ENCODE measurements around the gene SCD5. TPM values are rescaled to one million over a fixed set of nuclear protein-coding genes. Genes with fewer than 3 reads are reported as not detected.

The SCD5 gene
- total RNA-seq, 6 donors from 2014 or later: 17.8 to 40.3 (median 25.3) TPM

DNA sequence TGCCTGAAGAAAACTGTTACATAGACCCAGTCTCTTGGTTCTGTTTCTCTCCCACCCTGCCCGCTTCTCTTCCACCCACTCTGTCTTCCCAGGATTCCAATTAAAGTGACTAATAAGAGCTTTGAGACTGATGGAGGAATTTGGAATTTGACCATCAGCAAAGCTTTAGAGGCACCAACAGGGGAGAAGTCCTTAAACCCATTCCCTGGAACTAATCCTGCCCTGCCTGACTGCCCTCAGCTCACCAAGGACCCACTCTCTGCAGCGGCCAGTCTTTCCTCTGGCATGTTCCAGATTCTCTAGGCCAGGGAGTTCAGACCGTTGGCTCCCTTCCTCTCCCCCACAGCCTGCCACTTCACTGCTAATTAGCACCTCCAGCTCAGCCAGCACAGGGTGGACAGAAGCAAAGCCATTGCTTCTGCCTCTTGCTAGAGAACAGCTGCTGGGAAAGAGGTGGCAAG lies 23.9 kb downstream of the SCD5 start:
- Histone ChIP-seq H3K4me1 (no peaks in the 10 kb centered on the region), H3K9me3 (no peaks in the 10 kb centered on the region), H3K27me3 (no peaks in the 10 kb centered on the region), H3K27ac (no peak overlapping the region), H3K36me3 (no peaks in the 10 kb centered on the region), H3K4me3 (no peak overlapping the region)
- ATAC-seq (ENCODE audit: low FRiP score in 2 of 2): no peak
- TF ChIP-seq, protein P1, sequence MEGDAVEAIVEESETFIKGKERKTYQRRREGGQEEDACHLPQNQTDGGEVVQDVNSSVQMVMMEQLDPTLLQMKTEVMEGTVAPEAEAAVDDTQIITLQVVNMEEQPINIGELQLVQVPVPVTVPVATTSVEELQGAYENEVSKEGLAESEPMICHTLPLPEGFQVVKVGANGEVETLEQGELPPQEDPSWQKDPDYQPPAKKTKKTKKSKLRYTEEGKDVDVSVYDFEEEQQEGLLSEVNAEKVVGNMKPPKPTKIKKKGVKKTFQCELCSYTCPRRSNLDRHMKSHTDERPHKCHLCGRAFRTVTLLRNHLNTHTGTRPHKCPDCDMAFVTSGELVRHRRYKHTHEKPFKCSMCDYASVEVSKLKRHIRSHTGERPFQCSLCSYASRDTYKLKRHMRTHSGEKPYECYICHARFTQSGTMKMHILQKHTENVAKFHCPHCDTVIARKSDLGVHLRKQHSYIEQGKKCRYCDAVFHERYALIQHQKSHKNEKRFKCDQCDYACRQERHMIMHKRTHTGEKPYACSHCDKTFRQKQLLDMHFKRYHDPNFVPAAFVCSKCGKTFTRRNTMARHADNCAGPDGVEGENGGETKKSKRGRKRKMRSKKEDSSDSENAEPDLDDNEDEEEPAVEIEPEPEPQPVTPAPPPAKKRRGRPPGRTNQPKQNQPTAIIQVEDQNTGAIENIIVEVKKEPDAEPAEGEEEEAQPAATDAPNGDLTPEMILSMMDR (IDR thresholded peaks at IDR 0.05): no peak
- TF ChIP-seq POLR2A (IDR thresholded peaks at IDR 0.05): no peak
- no peak for TF ChIP-seq EP300 (IDR thresholded peaks at IDR 0.05)
- no peak for TF ChIP-seq POLR2AphosphoS5 (IDR thresholded peaks at IDR 0.05)
- DNase-seq: no peak
- WGBS, 2 donors: 37 to 58% methylated on average over 3 of the region's 3 CpGs

DNA sequence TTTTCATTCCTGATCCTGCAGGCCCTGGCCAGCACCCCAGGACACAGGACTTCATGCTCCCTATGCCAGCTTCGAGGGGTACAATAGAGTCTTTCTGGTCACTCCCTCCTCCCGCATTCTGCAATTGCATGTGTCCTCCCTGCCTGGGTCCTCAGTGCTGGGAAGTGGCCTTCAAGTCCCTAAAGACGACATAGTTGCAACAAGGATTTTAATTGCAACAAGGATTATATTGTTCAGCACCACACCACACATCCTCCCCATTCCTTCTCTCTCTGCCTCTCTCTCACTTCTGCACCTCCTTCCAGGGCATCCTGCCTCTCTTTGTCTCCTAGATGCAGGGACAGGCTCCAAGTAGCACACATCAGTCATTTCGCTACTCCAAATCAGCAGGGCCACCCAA lies 25.5 kb downstream of the SCD5 start:
- Histone ChIP-seq H3K36me3 (no peaks in the 10 kb centered on the region), H3K4me3 (no peak overlapping the region), H3K27me3 (no peaks in the 10 kb centered on the region), H3K9me3 (no peaks in the 10 kb centered on the region), H3K4me1 (no peaks in the 10 kb centered on the region), H3K27ac (no peak overlapping the region)
- WGBS, 2 donors: 72 to 82% methylated on average over 4 of the region's 4 CpGs
- DNase-seq: no peak
- TF ChIP-seq POLR2A (IDR thresholded peaks at IDR 0.05) (no peak), EP300 (IDR thresholded peaks at IDR 0.05) (no peak), POLR2AphosphoS5 (IDR thresholded peaks at IDR 0.05) (no peak)
- TF ChIP-seq, protein P1 (IDR thresholded peaks at IDR 0.05): no peak
- no peak for ATAC-seq (ENCODE audit: low FRiP score in 2 of 2)

DNA sequence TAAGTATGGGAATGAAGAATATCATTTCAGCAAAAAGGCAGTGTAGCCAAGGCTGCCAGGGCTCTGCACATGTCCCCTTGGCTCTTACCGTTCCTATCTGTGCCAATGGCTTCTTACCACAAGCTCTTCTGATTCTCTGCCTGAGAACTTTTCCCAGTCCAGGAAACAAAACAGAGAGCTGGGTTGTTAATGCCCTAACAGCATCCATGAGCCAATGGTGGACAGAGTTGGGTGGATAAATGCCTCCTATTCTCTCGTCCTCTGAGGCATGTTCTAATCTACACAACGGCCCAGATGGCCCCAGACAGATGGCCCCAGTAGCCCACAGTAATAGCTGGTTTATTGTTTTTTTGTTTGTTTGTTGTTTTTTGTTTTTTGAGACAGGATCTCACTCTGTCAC lies 28.0 kb downstream of the SCD5 start:
- no peak for TF ChIP-seq POLR2AphosphoS5 (IDR thresholded peaks at IDR 0.05)
- TF ChIP-seq, protein P1 (IDR thresholded peaks at IDR 0.05): no peak
- no peak for TF ChIP-seq EP300 (IDR thresholded peaks at IDR 0.05)
- TF ChIP-seq POLR2A (IDR thresholded peaks at IDR 0.05): no peak
- Histone ChIP-seq H3K4me1 (no peaks in the 10 kb centered on the region), H3K27ac (no peak overlapping the region), H3K36me3 (no peaks in the 10 kb centered on the region), H3K4me3 (no peak overlapping the region), H3K9me3 (peaks cover 0 to 2% (median 2%) of the 10 kb centered on the region in 4 donors), H3K27me3 (no peaks in the 10 kb centered on the region)
- ATAC-seq (ENCODE audit: low FRiP score in 2 of 2): no peak
- 74 to 82% methylated on average over 3 of the region's 3 CpGs for WGBS, 2 donors
- DNase-seq: no peak

- TF ChIP-seq POLR2A (IDR thresholded peaks at IDR 0.05) (no peak), EP300 (IDR thresholded peaks at IDR 0.05) (no peak), POLR2AphosphoS5 (IDR thresholded peaks at IDR 0.05) (no peak)
- TF ChIP-seq, protein P1 (IDR thresholded peaks at IDR 0.05): no peak
- H3K27ac ChIP-seq: no peak overlapping the region
- no peaks in the 10 kb centered on the region for H3K36me3 ChIP-seq
- no peak for DNase-seq
- peaks cover 2 to 14% (median 10%) of the 10 kb centered on the region in 4 donors for H3K9me3 ChIP-seq
- H3K4me1 ChIP-seq: no peaks in the 10 kb centered on the region
- no peaks in the 10 kb centered on the region for H3K27me3 ChIP-seq
- no peak overlapping the region for H3K4me3 ChIP-seq
- ATAC-seq (ENCODE audit: low FRiP score in 2 of 2): no peak
Observed at GRCh38 chr4:82765134-82765533, 33.5 kb downstream of the SCD5 start.

- TF ChIP-seq EP300 (IDR thresholded peaks at IDR 0.05) (no peak), POLR2AphosphoS5 (IDR thresholded peaks at IDR 0.05) (no peak)
- H3K27me3 ChIP-seq: no peaks in the 10 kb centered on the region
- WGBS, 2 donors: 54 to 58% methylated on average over 3 of the region's 3 CpGs
- no peaks in the 10 kb centered on the region for H3K36me3 ChIP-seq
- DNase-seq (no peak), ATAC-seq (ENCODE audit: low FRiP score in 2 of 2) (no peak)
- H3K27ac ChIP-seq: no peak overlapping the region
- no peaks in the 10 kb centered on the region for H3K4me1 ChIP-seq
- H3K9me3 ChIP-seq: peaks cover under 1 to 14% (median 10%) of the 10 kb centered on the region in 4 donors
- no peak overlapping the region for H3K4me3 ChIP-seq
Observed at GRCh38 chr4:82761229-82761628, 37.4 kb downstream of the SCD5 start.

Data from upper lobe of left lung (tissue), 6 donors.